Measurements from ENCODE around the gene MYO9B.
"Not testable (repeated sequence)": the region's sequence is repeated elsewhere in the genome, so short reads cannot be mapped to it uniquely, and the experiment has no call there.

Gene MYO9B

GRCh38 chr19:17156947-17157302 is 81.3 kb downstream of the MYO9B start:
- TF ChIP-seq CTCF (IDR thresholded peaks at IDR 0.05; ENCODE audit: low read length, missing control alignments), result no peak
- no peak overlapping the region for H3K4me3 ChIP-seq (replicated peaks; ENCODE audit: low read depth, low read length)
- no peak for DNase-seq (ENCODE audit: low read depth)

- TF ChIP-seq CTCF (IDR thresholded peaks at IDR 0.05; ENCODE audit: low read length, missing control alignments), result no peak
- DNase-seq (ENCODE audit: low read depth), result no peak
- H3K4me3 ChIP-seq (replicated peaks; ENCODE audit: low read depth, low read length), result no peak overlapping the region
These were observed 83.0 kb downstream of the MYO9B start for GRCh38 chr19:17158584-17158983.

- no peak overlapping the region for H3K4me3 ChIP-seq (replicated peaks; ENCODE audit: low read depth, low read length)
- TF ChIP-seq CTCF (IDR thresholded peaks at IDR 0.05; ENCODE audit: low read length, missing control alignments), result no peak
- no peak for DNase-seq (ENCODE audit: low read depth)
These were observed 84.2 kb downstream of the MYO9B start for GRCh38 chr19:17159466-17160393.

GRCh38 chr19:17160908-17161307 is 85.3 kb downstream of the MYO9B start:
- no peak overlapping the region for H3K4me3 ChIP-seq (replicated peaks; ENCODE audit: low read depth, low read length)
- DNase-seq (ENCODE audit: low read depth), result no peak
- no peak for TF ChIP-seq CTCF (IDR thresholded peaks at IDR 0.05; ENCODE audit: low read length, missing control alignments)

- not testable (repeated sequence) for DNase-seq (ENCODE audit: low read depth); H3K4me3 ChIP-seq (replicated peaks; ENCODE audit: low read depth, low read length)
These were observed 86.6 kb downstream of the MYO9B start for GRCh38 chr19:17162131-17162530.

GRCh38 chr19:17162580-17162979 is 87.0 kb downstream of the MYO9B start:
- no peak for DNase-seq (ENCODE audit: low read depth)
- TF ChIP-seq CTCF (IDR thresholded peaks at IDR 0.05; ENCODE audit: low read length, missing control alignments), result no peak
- H3K4me3 ChIP-seq (replicated peaks; ENCODE audit: low read depth, low read length), result no peak overlapping the region

- TF ChIP-seq CTCF (IDR thresholded peaks at IDR 0.05; ENCODE audit: low read length, missing control alignments), result no peak
- no peak for DNase-seq (ENCODE audit: low read depth)
- H3K4me3 ChIP-seq (replicated peaks; ENCODE audit: low read depth, low read length), result no peak overlapping the region
These were observed 88.1 kb downstream of the MYO9B start for GRCh38 chr19:17163652-17164051.

All from fibroblast of pulmonary artery (primary cell).